ENCODE measurements around the gene GSTM3. TPM values are rescaled to one million over a fixed set of nuclear protein-coding genes. Genes with fewer than 3 reads are reported as not detected.
"Not testable (repeated sequence)": the region's sequence is repeated elsewhere in the genome, so short reads cannot be mapped to it uniquely, and the experiment has no call there.

Gene GSTM3
- total RNA-seq, 1 donor from 2014 or later: 11.2 TPM

DNA sequence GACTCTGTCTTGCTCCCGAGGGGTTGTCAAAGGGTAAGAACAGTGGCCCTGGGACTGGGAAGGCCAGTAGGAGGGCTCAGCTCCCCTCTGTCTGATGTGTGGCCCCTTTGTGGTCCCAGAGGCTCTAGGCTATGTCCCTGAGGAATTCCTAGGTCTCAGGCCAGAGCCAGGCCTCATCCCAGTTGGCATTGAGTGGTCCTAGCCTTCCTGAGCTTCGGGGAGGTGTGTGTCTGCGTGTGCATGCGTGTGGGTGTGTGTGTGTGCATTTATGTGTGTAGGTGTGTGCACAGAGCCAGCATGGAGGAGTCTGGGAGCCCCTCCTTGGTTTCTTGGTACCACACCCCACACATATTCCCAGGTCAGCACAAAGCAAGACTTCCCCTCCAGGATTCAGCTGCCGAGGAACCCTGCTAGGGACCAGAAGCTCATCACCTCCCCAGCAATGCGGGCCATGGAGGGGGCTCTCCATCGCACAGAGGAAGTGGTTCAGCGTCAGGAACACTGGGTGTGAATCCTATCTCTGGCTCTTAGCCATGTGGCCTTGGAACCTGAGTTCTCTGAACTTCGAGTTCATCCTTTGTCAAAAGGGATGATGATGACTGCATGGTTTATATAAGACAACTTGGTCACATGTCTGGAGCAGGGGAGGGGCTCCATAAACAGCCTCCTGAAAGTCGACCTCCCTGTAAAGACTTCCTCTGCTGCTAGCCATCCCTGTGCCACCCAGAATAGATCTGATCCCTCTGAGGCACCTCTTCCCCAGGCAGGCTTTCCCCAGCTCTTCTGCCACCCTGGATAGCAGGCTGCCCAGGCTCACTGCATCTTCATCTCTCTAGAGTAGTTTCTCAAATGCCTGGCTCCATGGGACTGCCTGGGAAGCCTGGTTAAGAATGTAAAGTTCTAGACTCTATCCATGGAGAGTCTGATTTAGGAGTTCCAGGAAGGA lies 31.1 kb upstream of the GSTM3 start:
- DNase-seq (ENCODE audit: low spot score): no peak
- H3K36me3 Mint-ChIP-seq (ENCODE audit: low read depth): no peaks in the 10 kb centered on the region
- no peaks in the 10 kb centered on the region for H3K9me3 Mint-ChIP-seq
- H3K27ac Mint-ChIP-seq: no peak overlapping the region
- peaks cover 17% of the 10 kb centered on the region for H3K4me1 Mint-ChIP-seq (ENCODE audit: low read depth)
- no peak overlapping the region for H3K4me3 Mint-ChIP-seq (ENCODE audit: low read depth)
- H3K27me3 Mint-ChIP-seq (ENCODE audit: low read depth): peaks cover 5% of the 10 kb centered on the region
- intact Hi-C loops (cut with micrococcal nuclease): no loop called here

DNA sequence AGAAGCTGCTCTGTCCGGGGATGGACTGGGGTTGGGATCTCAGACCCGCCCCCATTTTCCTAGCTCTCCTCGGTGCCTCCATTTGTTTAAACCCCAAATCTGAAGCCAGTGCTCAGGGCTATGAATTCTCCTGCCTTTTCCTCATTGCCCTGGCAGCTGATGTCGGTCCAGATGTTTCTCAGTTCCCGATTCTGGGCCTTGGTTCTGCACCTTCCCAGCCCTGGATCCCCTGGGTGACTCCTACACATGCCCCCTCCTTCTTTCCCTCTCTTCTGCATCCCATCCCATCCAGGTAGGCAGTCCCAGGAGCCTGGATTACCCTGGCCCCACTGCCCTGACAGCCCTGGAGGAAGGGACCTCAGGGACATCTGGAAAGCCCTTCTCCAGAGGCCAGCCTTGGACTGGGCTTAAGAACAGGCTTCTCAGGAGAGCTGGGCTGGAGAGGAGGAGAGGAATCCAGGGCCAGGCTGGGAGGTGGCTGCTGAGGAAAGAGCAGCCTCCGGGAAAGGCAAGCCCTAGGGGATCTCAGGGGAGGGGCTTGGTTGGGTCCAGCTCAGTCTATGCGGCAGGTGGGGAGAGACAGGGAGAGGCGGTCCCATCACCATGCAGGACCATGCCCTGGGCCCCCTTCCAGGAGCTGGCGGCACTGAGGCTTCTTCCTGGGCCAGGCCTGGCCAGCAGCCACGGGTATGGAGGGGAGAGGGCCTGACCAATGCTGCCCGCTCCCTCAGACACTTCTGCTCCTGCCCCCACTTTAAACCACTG lies 29.7 kb upstream of the GSTM3 start:
- no peak for DNase-seq (ENCODE audit: low spot score)
- intact Hi-C loops (cut with micrococcal nuclease): no loop called here
- Mint-ChIP-seq H3K36me3 (ENCODE audit: low read depth) (no peaks in the 10 kb centered on the region), H3K4me3 (ENCODE audit: low read depth) (no peak overlapping the region), H3K27me3 (ENCODE audit: low read depth) (no peaks in the 10 kb centered on the region), H3K27ac (no peak overlapping the region), H3K4me1 (ENCODE audit: low read depth) (peaks cover 11% of the 10 kb centered on the region), H3K9me3 (no peaks in the 10 kb centered on the region)

DNA sequence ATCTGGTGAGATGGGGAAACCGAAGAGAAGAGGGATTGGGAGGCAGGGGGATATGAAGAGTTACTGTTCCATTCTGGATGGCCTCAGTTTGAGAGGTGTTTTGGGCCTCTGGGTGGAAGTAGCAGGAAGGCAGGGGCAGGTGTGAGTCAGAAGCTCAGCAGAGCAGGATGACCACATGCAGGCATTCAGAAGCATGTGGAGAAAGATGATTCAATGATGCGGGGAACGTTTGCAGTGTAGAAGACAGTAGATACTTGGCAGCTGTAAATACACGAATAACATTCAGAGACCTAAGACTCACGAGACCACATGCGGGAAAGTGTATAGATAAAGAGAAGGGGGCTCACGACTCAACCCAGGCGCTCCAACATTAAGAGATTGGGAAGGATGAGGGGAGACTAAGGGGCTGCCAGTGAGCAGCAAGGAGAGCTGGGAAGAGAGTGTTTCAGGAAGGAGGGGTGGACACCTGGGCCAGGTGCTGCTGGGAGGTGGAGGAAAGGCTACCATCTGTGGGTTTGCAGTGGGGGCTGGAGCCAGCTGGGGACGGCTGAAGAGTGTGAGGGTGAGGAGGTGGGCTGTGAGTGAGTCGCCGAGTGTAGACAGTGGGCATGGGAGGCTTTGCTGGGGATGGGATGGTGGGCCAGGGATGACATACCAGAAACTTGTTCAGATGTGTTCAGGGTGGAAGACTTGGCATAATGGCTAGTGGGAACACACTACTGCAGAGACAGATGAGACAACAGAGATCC lies 28.7 kb upstream of the GSTM3 start:
- DNase-seq (ENCODE audit: low spot score): no peak
- intact Hi-C loops (cut with micrococcal nuclease): no loop called here
- H3K36me3 Mint-ChIP-seq (ENCODE audit: low read depth): no peaks in the 10 kb centered on the region
- no peaks in the 10 kb centered on the region for H3K9me3 Mint-ChIP-seq
- no peak overlapping the region for H3K4me3 Mint-ChIP-seq (ENCODE audit: low read depth)
- H3K27ac Mint-ChIP-seq: no peak overlapping the region
- no peaks in the 10 kb centered on the region for H3K27me3 Mint-ChIP-seq (ENCODE audit: low read depth)
- peaks cover 11% of the 10 kb centered on the region for H3K4me1 Mint-ChIP-seq (ENCODE audit: low read depth)

DNA sequence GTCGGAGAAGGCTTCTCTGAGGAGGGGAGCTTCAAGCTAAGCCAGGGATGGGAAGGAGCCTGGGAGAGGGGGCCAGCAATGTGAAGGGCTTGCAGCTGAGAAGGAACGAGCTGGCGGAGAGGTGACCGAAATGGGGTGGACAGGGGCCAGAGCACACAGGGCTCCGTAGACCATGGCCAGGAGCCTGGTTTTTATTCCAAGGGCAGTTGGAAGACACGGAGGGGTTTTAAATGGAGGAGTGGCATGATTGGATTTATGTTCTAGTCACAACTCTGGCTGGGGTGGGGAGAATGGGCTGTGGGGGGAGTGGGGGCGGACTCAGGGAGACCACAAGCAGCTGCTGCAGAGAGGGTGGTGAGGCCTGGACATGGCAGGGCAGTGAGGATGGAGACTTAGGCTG lies 28.0 kb upstream of the GSTM3 start:
- no peak for DNase-seq (ENCODE audit: low spot score)
- intact Hi-C loops (cut with micrococcal nuclease): no loop called here
- Mint-ChIP-seq H3K9me3 (no peaks in the 10 kb centered on the region), H3K4me1 (ENCODE audit: low read depth) (peaks cover 10% of the 10 kb centered on the region), H3K27me3 (ENCODE audit: low read depth) (no peaks in the 10 kb centered on the region), H3K4me3 (ENCODE audit: low read depth) (no peak overlapping the region), H3K36me3 (ENCODE audit: low read depth) (no peaks in the 10 kb centered on the region), H3K27ac (no peak overlapping the region)

DNA sequence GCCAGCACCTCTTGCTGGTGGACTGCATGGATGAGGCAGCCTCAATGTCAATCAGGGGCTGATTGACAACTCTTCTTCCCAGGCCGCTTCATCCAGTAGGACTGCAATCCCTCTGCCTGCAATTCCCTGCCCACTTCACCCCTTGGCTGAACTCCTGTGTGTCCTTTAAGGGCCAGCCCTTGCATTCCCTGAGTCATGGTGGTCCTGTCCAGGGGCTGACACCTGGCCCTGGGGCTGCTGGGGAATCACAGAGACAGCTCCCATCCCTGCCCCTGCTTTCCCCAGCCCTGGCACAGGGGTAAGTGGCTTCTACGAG lies 27.5 kb upstream of the GSTM3 start:
- Mint-ChIP-seq H3K27ac (no peak overlapping the region), H3K36me3 (ENCODE audit: low read depth) (no peaks in the 10 kb centered on the region), H3K4me1 (ENCODE audit: low read depth) (peaks cover 7% of the 10 kb centered on the region), H3K4me3 (ENCODE audit: low read depth) (no peak overlapping the region), H3K9me3 (no peaks in the 10 kb centered on the region), H3K27me3 (ENCODE audit: low read depth) (no peaks in the 10 kb centered on the region)
- no peak for DNase-seq (ENCODE audit: low spot score)
- intact Hi-C loops (cut with micrococcal nuclease): no loop called here

DNA sequence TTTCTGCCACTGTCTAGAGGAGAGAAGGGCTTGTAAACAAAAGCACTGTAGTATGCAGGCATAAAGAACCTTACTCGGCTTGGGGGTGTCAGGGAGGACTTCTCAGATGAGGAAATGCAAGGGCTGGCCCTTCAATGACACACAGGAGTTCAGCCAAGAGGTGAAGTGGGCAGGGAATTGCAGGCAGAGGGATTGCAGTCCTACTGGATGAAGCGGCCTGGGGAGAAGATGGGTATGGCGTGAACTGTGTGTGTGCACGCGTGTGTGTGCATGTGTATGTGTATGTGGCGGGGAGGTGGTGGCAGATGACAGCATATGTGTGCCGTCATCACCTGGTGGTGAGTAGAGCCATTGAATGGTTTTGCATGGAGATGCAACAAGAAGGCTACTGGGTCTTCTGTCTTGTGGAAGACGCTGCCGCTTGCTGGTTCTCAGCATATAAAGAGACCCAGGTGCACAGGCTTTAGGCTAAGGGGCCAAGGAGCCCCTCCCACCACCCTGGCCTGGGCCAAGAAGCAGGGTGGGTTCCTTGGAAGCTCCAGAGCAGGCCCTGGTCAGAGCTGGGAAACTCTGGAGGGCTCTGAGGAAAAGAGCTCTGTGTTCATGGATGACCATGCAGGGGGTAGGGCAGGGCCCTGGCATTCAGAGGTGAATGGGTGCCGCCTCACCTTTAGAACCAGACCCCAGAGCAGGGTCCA lies 26.9 kb upstream of the GSTM3 start:
- H3K36me3 Mint-ChIP-seq (ENCODE audit: low read depth): no peaks in the 10 kb centered on the region
- no peaks in the 10 kb centered on the region for H3K27me3 Mint-ChIP-seq (ENCODE audit: low read depth)
- H3K27ac Mint-ChIP-seq: no peak overlapping the region
- peaks cover 8% of the 10 kb centered on the region for H3K4me1 Mint-ChIP-seq (ENCODE audit: low read depth)
- no peak for DNase-seq (ENCODE audit: low spot score)
- no peak overlapping the region for H3K4me3 Mint-ChIP-seq (ENCODE audit: low read depth)
- H3K9me3 Mint-ChIP-seq: no peaks in the 10 kb centered on the region
- intact Hi-C loops (cut with micrococcal nuclease): no loop called here

DNA sequence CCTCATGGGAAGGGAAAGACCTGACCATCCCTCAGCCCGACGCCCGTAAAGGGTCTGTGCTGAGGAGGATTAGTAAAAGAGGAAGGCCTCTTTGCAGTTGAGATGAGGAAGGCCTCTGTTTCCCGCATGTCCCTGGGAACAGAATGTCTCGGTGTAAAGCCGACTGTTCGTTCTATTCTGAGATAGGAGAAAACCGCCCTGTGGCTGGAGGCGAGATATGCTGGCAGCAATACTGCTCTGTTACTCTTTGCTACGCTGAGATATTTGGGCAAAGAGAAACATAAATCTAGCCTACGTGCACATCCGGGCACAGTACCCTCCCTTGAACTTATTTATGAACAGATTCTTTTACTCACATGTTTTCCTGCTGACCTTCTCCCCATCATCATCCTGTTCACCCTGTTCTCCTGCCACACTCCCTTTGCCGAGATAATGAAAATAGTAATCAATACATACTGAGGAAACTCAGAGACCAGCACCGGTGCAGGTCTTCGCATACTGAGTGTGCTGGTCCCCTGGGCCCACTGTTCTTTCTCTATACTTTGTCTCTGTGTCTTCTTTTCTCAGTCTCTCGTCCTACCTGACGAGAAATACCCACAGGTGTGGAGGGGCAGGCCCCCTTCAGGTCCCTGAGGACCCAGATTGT lies 26.3 kb upstream of the GSTM3 start:
- H3K4me1 Mint-ChIP-seq (ENCODE audit: low read depth); DNase-seq (ENCODE audit: low spot score); intact Hi-C loops (cut with micrococcal nuclease); H3K27ac Mint-ChIP-seq; H3K27me3 Mint-ChIP-seq (ENCODE audit: low read depth); H3K36me3 Mint-ChIP-seq (ENCODE audit: low read depth); H3K4me3 Mint-ChIP-seq (ENCODE audit: low read depth); H3K9me3 Mint-ChIP-seq: not testable (repeated sequence)

DNA sequence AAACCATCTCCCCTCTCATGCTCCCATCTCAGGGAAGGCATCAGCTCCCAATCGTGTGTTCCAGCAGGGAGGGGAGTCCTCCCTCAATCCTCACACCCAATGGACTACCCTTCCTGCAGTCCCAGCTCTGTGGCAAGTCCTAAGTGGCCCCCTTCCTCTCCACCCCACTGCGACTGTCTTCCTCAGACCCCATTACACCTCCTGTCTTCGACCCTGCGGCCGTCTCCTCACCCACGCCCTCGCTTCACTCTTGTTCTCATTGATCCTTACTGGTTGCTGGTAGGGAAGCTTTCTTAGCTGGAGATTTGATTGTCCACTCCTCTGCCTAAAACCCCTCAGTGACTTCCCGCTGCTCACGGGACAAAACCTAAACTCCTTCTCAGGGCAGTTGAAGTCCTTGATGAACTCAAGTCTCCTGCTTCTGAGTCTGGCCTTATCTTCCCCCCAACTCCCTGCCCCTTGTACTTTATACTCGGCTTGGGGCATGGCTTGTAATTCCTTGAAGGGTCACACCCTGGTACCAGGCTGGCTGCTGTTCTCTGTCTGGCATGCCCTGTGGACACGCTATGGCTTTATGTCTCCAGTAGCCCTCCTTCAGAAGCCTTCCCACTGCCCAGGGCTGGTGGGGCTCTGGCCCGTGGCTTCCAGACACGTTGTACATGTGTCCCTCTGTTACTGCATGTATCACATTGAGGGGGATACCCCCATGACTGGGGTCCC lies 25.2 kb upstream of the GSTM3 start:
- no peaks in the 10 kb centered on the region for H3K9me3 Mint-ChIP-seq
- peaks cover 5% of the 10 kb centered on the region for H3K4me1 Mint-ChIP-seq (ENCODE audit: low read depth)
- intact Hi-C loops (cut with micrococcal nuclease): no loop called here
- no peak for DNase-seq (ENCODE audit: low spot score)
- no peaks in the 10 kb centered on the region for H3K36me3 Mint-ChIP-seq (ENCODE audit: low read depth)
- H3K27me3 Mint-ChIP-seq (ENCODE audit: low read depth): no peaks in the 10 kb centered on the region
- H3K4me3 Mint-ChIP-seq (ENCODE audit: low read depth): no peak overlapping the region
- no peak overlapping the region for H3K27ac Mint-ChIP-seq

DNA sequence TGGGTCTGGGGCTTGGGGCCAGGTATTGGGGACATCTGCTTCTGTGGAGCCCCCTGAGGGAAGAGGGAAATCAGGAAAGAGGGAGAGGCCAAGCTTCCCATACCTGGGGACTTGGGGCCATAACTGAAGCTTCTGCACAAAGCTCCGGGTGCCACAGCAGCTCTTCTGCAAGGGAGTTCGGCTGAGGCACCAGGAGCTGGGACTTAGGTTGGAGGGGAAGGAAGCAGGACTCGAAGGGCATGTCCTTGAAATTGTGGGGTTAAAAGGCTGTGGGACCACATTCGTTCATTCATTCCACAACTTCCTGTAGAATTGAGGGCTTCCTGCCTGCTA lies 24.6 kb upstream of the GSTM3 start:
- DNase-seq (ENCODE audit: low spot score): no peak
- Mint-ChIP-seq H3K27ac (no peak overlapping the region), H3K9me3 (no peaks in the 10 kb centered on the region), H3K4me1 (ENCODE audit: low read depth) (peaks cover 5% of the 10 kb centered on the region), H3K27me3 (ENCODE audit: low read depth) (no peaks in the 10 kb centered on the region), H3K36me3 (ENCODE audit: low read depth) (no peaks in the 10 kb centered on the region), H3K4me3 (ENCODE audit: low read depth) (no peak overlapping the region)
- intact Hi-C loops (cut with micrococcal nuclease): no loop called here

DNA sequence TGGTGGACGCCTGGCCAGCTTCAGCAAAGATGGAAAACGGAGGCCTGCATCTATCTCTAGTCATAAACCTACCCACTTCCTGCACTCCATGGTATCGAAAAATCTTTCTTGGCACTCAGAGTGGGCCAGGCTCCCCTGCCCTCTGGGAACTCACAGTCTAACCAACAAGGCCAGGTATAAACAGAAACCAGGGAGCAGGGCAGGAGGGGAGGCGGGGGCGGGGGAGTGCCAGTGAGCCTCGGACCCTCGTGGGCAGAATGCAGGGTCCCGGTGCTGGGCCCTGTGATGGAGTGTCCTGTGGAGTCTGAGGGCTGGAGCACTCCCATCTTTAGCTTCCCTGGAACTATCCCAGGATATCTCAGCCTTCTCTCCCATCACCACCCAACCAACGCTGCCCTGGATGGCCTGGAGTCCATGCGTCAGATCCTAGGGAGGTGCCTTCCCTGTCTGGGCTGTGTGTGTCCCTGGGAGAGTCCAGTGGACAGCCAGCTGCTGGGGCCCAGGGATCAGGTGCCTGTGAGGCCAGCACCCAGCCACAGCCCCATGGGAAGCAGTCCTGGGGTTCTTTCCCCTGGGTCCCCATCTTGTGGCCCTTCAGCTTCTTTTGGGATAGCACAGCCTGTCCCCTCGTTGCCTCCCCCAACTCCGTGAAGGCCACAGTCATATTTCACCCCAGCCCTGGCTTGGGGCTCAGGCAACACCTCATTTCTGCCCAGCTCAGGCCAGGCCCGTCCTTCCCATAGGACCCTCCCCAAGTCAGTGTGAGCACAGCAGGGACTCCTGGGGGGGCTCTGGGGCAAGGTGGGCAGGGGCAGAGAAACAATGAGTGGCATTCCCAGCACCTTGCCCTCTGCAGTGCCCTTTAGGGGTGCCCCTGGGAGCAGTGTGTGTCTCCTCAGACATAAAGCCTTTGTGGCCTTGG lies 24.0 kb upstream of the GSTM3 start:
- H3K9me3 Mint-ChIP-seq: no peaks in the 10 kb centered on the region
- no peak overlapping the region for H3K4me3 Mint-ChIP-seq (ENCODE audit: low read depth)
- H3K36me3 Mint-ChIP-seq (ENCODE audit: low read depth): no peaks in the 10 kb centered on the region
- DNase-seq (ENCODE audit: low spot score): no peak
- H3K27ac Mint-ChIP-seq: no peak overlapping the region
- no peaks in the 10 kb centered on the region for H3K27me3 Mint-ChIP-seq (ENCODE audit: low read depth)
- intact Hi-C loops (cut with micrococcal nuclease): no loop called here
- H3K4me1 Mint-ChIP-seq (ENCODE audit: low read depth): peaks cover 5% of the 10 kb centered on the region
